Gastrocnemius medialis (tissue), 4 donors: Measurements from ENCODE around the gene LRRC37A3. TPM values are rescaled to one million over a fixed set of nuclear protein-coding genes. Genes with fewer than 3 reads are reported as not detected.
"Not testable (repeated sequence)": the region's sequence is repeated elsewhere in the genome, so short reads cannot be mapped to it uniquely, and the experiment has no call there.

ENCODE experiments used
- ATAC-seq, 2 donors: fragments of 150-250 bp; one replicate each; pipeline ENCODE4 v1.9.1; 2016
- DNase-seq, 2 donors: peaks; one replicate each; pipeline ENCODE4 v3.0.0-alpha.2; 2019
- H3K27ac ChIP-seq, 4 donors: fragments of 200-600 bp; sonication (generic); 1 replicate in 1 of 4; 2 replicates in 3 of 4; pipeline ENCODE4 v1.5.1; 2016 to 2018; ENCODE audit warnings: mild to moderate bottlenecking in 2 of 4, moderate library complexity in 1 of 4
- H3K27me3 ChIP-seq, 3 donors: fragments of 200-600 bp; sonication (generic) in 2 of 3; 1 replicate in 1 of 3; 2 replicates in 2 of 3; pipeline versions ENCODE4 v1.5.1 to v1.6.0; 2016 to 2019; ENCODE audit warnings: mild to moderate bottlenecking in 1 of 3, moderate library complexity in 1 of 3
- H3K36me3 ChIP-seq, 2 donors: fragments of 200-600 bp; sonication (generic) in 1 of 2; one replicate each; pipeline ENCODE4 v1.5.1; 2017 to 2018
- H3K4me1 ChIP-seq, 2 donors: fragments of 200-600 bp; sonication (generic) in 1 of 2; one replicate each; pipeline ENCODE4 v1.5.1; 2016 to 2017; ENCODE audit warnings: mild to moderate bottlenecking in 2 of 2
- H3K4me3 ChIP-seq, 4 donors: fragments of 200-600 bp; sonication (generic) in 3 of 4; 1 replicate in 1 of 4; 2 replicates in 3 of 4; pipeline ENCODE4 v1.5.1; 2016 to 2019; ENCODE audit warnings: mild to moderate bottlenecking in 2 of 4
- H3K9me3 ChIP-seq, 3 donors: fragments of 200-600 bp; sonication (generic) in 2 of 3; 1 replicate in 1 of 3; 2 replicates in 2 of 3; pipeline ENCODE4 v1.5.1; 2016 to 2019
- POLR2A ChIP-seq, 2 donors: fragments of 450-650 bp; IDR thresholded peaks; one replicate each; pipeline ENCODE4 v1.6.1; 2017; ENCODE audit warnings: antibody characterized with exemption in 2 of 2, mild to moderate bottlenecking in 2 of 2, moderate library complexity in 2 of 2
- in situ Hi-C, 4 donors: fragments of 200-750 bp; cut with MboI; loops; one replicate each; pipeline versions ENCODE4 v1.15.0 to v1.8.0; 2017; ENCODE audit warnings: low sequenced_read_pairs in 4 of 4
- intact Hi-C: fragments of 100-400 bp; cut with DNase I; formaldehyde crosslinking; loops from one replicate; pipeline ENCODE4 v1.15.1; 2023; ENCODE audit warnings: low total_unique reads
- total RNA-seq, 4 donors: library from RNA; depleted of rRNA; stranded (reverse); fragments of >200 nt; gene quantifications; one replicate each; pipeline versions ENCODE4 v1.1.0 to v1.2.3, GENCODE V29; 2016
- TF ChIP-seq, protein P1 (sequence below), 5 experiments: fragments of 450-650 bp in 3 of 5; fragments of 200-600 bp in 2 of 5; sonication (generic) in 2 of 5; IDR thresholded peaks in 4 of 5; conservative IDR thresholded peaks in 1 of 5; 1 replicate in 4 of 5; 2 replicates in 1 of 5; pipeline ENCODE4 v1.5.1; 2016 to 2019; ENCODE audit warnings: antibody characterized with exemption in 5 of 5, mild to moderate bottlenecking in 3 of 5, moderate library complexity in 3 of 5

The LRRC37A3 gene
- total RNA-seq, 4 donors from 2014 or later: 0.95 to 2.1 (median 1.8) TPM

- H3K4me3 ChIP-seq: no peak overlapping the region
- in situ Hi-C loops: no loop called here
- H3K9me3 ChIP-seq: no peaks in the 10 kb centered on the region
- ATAC-seq (no peak), DNase-seq (no peak)
- no peaks in the 10 kb centered on the region for H3K27me3 ChIP-seq
- no peak overlapping the region for H3K27ac ChIP-seq
- no peaks in the 10 kb centered on the region for H3K36me3 ChIP-seq
- no peak for TF ChIP-seq POLR2A (IDR thresholded peaks at IDR 0.05)
- TF ChIP-seq, protein P1, sequence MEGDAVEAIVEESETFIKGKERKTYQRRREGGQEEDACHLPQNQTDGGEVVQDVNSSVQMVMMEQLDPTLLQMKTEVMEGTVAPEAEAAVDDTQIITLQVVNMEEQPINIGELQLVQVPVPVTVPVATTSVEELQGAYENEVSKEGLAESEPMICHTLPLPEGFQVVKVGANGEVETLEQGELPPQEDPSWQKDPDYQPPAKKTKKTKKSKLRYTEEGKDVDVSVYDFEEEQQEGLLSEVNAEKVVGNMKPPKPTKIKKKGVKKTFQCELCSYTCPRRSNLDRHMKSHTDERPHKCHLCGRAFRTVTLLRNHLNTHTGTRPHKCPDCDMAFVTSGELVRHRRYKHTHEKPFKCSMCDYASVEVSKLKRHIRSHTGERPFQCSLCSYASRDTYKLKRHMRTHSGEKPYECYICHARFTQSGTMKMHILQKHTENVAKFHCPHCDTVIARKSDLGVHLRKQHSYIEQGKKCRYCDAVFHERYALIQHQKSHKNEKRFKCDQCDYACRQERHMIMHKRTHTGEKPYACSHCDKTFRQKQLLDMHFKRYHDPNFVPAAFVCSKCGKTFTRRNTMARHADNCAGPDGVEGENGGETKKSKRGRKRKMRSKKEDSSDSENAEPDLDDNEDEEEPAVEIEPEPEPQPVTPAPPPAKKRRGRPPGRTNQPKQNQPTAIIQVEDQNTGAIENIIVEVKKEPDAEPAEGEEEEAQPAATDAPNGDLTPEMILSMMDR (IDR thresholded peaks at IDR 0.05 in 4 of 5, conservative IDR thresholded peaks at IDR 0.05 in 1 of 5): no peak
- H3K4me1 ChIP-seq: no peaks in the 10 kb centered on the region
- intact Hi-C loops: no loop called here
Observed at GRCh38 chr17:64938290-64938689, 19.0 kb upstream of the LRRC37A3 start.

DNA sequence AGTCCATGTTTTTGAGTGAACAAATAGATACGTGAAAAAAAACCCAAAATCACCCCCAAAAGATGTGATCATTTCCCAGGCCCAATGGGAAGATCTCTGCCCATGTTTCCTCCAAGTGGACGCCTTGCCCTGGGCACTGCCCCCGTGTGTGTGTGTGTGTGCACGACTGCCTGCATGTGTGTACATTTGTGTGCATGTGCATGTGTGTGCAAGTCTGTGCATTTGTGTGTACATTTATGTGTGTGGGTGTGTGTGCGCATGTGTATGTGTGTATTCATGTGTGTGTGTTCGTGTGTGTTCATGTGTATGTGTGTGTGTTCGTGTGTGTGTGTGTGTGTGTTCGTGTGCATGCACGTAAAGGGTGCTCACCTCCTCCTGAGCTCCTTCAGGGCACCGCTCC, 16.8 kb upstream of the LRRC37A3 start:
- Histone ChIP-seq H3K36me3 (no peaks in the 10 kb centered on the region), H3K4me3 (no peak overlapping the region), H3K4me1 (no peaks in the 10 kb centered on the region), H3K9me3 (no peaks in the 10 kb centered on the region), H3K27me3 (no peaks in the 10 kb centered on the region), H3K27ac (no peak overlapping the region)
- intact Hi-C loops: no loop called here
- in situ Hi-C loops: no loop called here
- TF ChIP-seq POLR2A (IDR thresholded peaks at IDR 0.05): no peak
- TF ChIP-seq, protein P1 (IDR thresholded peaks at IDR 0.05 in 4 of 5, conservative IDR thresholded peaks at IDR 0.05 in 1 of 5): no peak
- no peak for DNase-seq
- ATAC-seq: no peak

- ATAC-seq, H3K36me3 ChIP-seq, H3K4me3 ChIP-seq, intact Hi-C loops, H3K27me3 ChIP-seq, H3K27ac ChIP-seq, H3K9me3 ChIP-seq, DNase-seq, in situ Hi-C loops, H3K4me1 ChIP-seq: not testable (repeated sequence)
Observed at GRCh38 chr17:64934284-64934778, 15.1 kb upstream of the LRRC37A3 start.

GRCh38 chr17:64932850-64933249, 13.6 kb upstream of the LRRC37A3 start:
- H3K4me1 ChIP-seq, H3K27ac ChIP-seq, H3K36me3 ChIP-seq, in situ Hi-C loops, H3K9me3 ChIP-seq, ATAC-seq, DNase-seq, intact Hi-C loops, H3K4me3 ChIP-seq, H3K27me3 ChIP-seq: not testable (repeated sequence)

- H3K27me3 ChIP-seq, in situ Hi-C loops, H3K27ac ChIP-seq, DNase-seq, H3K4me3 ChIP-seq, H3K4me1 ChIP-seq, H3K9me3 ChIP-seq, H3K36me3 ChIP-seq, ATAC-seq, intact Hi-C loops: not testable (repeated sequence)
Observed at GRCh38 chr17:64930374-64930773, 11.1 kb upstream of the LRRC37A3 start.

DNA sequence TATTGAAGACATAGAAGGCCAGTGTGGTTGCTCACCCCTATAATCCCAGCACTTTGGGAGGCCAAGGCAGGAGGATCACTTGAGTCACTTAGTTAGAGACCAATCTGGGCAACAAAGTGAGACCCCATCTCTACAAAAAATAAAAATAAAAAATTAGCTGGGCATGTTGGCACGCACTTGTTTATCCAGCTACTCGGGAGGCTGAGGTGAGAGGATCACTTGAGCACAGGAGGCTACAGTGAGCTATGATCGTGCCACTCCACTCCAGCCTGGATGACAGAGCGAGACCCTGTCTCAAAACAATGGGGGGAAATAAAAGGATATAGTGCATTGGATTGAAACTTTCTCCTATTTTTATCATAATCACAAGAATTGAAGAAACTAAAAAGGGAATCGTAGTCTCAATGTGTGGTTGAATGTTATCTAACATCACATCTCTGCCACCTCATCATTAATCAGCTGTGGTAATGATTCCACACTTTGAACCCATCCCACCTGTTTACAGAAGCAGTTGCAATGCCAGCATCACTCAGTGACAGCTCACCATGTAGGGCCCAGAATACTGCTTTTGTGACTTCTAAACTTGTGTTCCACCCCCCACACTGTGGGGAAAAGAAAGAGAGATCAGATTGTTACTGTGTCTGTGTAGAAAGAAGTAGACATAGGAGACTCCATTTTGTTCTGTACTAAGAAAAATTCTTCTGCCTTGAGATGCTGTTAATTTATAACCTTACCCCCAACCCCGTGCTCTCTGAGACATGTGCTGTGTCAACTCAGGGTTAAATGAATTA, 10.3 kb upstream of the LRRC37A3 start:
- H3K4me3 ChIP-seq, H3K9me3 ChIP-seq, ATAC-seq, H3K4me1 ChIP-seq, in situ Hi-C loops, H3K27me3 ChIP-seq, H3K36me3 ChIP-seq, H3K27ac ChIP-seq, DNase-seq: not testable (repeated sequence)
- intact Hi-C loops: loop anchor here (5.0 kb wide), 1 partner anchor 268 kb away; no protein-coding TSS in a partner anchor

DNA sequence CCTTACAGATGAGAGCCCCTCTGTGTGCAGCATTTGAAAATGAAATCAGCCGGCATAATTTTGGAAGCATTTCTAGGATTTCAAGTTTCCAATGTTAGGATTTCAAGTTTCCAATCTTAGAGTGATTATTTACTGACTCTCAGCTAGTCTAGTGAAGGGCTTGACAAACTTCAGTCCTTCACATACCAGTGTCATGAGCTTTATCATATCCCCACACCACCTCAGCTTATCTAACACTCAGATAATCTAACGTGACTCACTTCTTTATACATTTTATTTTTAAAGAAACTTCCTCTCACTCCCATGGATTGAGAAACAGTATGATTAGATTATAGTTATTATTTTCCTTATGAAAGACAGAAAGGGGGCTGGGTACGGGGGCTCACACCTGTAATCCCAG, 9.4 kb upstream of the LRRC37A3 start:
- H3K4me1 ChIP-seq, H3K4me3 ChIP-seq, in situ Hi-C loops, H3K9me3 ChIP-seq, DNase-seq, H3K27ac ChIP-seq, H3K27me3 ChIP-seq, ATAC-seq, H3K36me3 ChIP-seq: not testable (repeated sequence)
- intact Hi-C loops: loop anchor here (5.0 kb wide), 1 partner anchor 269 kb away; no protein-coding TSS in a partner anchor
